T-helper 9 cell (primary cell): ENCODE data around the gene ACER2.

Source experiments
- DNase-seq: peaks from one replicate; pipeline ENCODE4 v3.0.0-alpha.2; 2020

Gene ACER2

GRCh38 chr9:19490269-19490668, 81.5 kb downstream of the ACER2 start:
- DNase-seq, result no peak

- DNase-seq, result no peak
These were observed 82.0 kb downstream of the ACER2 start for GRCh38 chr9:19490828-19491227.

DNA sequence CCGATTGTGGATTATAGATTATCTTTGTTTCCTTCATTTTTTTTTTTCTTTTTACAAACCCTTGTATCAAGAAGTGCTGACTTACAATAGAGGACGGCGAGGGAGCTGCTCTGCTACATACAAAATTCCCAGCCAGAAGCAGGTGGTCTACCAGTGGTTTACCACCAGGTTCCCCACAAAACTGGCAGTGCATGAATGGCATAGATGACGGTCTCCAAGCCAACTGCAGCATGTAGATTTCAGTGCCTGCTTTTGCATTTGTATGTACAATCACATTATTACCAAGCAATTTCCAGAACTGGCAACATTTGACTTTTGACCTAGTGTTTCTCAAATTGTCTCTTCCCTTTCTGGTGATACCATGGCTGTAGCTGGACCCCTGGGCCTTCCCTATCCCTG, 84.0 kb downstream of the ACER2 start:
- DNase-seq, result no peak

- DNase-seq, result peak; percentile 7
These were observed 84.5 kb downstream of the ACER2 start for GRCh38 chr9:19493174-19493811.

DNA sequence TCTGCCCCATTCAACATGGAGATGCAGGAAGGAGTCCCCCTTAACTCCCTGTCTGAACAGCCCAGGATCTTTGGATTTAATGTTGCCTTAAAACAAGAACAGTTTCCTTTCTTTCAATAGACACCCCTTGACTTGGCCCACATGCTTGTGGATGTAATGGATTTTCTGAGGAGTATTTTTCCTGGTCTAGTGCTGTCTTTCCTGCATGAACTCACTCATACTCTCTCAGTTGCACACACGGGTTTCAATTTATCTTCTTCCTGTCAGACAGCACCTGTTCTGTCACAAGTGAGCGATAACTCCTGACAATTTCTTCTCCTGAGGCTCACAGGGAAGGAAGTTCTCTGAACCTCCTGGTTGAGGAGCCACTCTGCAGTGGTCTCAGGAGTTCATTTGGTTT, 85.1 kb downstream of the ACER2 start:
- no peak for DNase-seq

DNA sequence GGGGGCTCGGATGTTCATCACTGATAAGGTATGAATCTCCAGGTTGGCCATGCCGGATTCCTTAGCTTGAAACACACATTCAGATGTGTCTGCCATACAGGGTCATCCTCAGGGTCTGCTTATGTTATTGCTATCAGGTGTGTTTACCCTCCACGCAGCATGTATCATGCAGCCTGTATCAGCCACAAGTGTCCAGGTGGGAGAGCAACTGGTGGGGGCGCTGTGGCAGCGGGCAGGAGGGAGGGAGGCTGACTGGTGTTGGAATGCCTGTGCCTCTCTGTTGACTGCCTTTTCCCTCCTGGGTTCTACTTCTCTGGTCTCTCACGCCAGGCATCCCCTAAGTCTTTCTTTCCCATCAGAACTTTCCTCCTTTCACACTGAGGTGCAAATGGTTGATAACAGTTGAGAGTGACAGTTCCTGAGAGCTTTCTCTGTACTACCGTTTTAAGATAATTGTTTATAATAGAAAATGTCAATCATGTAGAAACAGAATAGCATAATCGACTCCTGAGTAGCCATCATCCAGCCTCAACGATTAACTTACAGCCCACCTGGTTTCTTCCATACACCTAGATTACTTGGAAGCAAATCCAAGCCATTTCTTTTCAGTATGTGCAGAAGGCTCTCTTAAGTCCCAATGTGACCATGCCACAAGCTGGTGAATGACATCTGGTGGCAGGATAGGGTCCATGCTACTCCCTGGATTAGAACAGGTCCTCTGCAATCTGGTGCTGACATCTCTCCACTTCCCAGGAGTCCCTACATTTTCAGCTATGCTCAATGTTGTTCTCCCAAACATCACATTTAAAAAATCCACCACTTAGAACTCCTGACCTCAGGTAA, 86.6 kb downstream of the ACER2 start:
- DNase-seq, result no peak

GRCh38 chr9:19496321-19497050, 87.7 kb downstream of the ACER2 start:
- no peak for DNase-seq

DNA sequence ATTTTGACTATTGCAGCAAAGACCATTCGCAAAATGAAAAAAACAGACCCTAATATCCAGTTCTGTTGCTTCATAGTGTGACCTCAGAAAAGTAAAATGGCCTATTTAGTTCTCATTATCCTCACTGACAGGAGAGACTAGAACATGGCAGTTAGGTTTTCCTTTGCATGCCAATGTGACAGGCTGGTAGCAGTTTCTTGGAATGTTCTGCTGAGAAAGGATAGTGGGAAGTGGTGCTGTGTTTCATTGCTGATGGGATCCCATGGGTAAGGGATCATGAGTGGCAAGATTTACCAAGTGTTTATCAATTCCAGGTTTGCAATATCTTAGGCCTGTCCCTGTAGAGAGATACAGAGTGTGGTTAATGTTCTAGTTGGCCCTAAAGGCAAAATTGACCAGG, 88.5 kb downstream of the ACER2 start:
- DNase-seq, result no peak

DNA sequence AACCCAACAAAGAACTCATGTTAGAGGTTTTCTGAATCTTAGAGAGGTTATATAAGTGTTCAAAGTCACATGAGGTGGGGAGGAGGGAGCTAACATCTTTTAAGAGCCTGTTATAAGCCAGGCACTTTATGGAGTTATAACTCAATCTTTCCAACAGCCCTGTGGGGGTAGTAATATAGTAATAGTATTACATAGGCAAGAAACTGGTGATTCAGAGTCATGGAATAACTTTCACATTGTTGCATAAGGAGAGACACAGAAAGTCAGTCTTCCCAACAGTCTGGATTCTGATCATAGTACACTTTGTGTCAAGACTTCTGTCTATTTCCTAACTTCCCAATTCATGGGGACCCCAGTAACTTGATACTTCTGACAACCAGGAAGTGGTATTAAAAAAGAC, 89.2 kb downstream of the ACER2 start:
- no peak for DNase-seq
